ENCODE results near the gene ATP10B.

DNA sequence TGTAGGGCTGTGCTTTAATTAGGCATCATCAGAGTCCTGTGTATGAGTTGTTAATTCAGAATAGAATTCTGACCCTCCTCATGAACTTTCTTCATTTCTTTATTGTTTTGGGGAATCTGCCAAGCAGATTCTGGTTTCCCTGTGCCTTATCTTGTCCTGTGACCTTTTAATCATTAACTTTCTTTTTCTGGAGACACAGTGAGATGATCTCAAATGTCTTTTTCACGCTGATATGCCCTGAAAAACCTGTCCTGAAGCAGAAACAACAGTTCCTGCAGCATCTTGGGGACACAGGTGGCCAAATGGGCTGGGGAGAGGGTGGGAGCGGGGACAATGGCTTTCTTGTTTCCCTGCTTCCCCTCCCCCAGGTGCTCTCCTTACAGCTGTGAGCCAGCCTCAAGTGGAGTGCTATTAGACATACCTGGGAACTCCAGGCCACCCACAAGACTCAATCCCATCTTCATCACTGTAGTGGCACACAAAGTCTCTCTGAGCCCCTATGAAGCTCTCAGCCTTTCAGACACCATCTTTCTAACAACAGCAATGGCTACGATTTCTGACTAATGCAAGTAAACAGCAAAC, 213.8 kb downstream of the ATP10B start:
- TF ChIP-seq ZNF311 (tag by site-specific recombination; IDR thresholded peaks at IDR 0.05; ENCODE audit: borderline replicate concordance), result no peak
- TF ChIP-seq, protein P1, sequence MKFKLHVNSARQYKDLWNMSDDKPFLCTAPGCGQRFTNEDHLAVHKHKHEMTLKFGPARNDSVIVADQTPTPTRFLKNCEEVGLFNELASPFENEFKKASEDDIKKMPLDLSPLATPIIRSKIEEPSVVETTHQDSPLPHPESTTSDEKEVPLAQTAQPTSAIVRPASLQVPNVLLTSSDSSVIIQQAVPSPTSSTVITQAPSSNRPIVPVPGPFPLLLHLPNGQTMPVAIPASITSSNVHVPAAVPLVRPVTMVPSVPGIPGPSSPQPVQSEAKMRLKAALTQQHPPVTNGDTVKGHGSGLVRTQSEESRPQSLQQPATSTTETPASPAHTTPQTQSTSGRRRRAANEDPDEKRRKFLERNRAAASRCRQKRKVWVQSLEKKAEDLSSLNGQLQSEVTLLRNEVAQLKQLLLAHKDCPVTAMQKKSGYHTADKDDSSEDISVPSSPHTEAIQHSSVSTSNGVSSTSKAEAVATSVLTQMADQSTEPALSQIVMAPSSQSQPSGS (tag by site-specific recombination; IDR thresholded peaks at IDR 0.05; ENCODE audit: low read depth), result no peak
- no peak for TF ChIP-seq ZFP37 (tag by site-specific recombination; IDR thresholded peaks at IDR 0.05)

Data from HEK293 (cell line).